M059J (cell line): ENCODE results near the gene CDK1. TPM values are rescaled to one million over a fixed set of nuclear protein-coding genes. Genes with fewer than 3 reads are reported as not detected.

Experiments
- DNase-seq: peaks from one replicate; pipeline ENCODE4 v3.0.0-alpha.2; 2012; ENCODE audit warnings: low read depth
- total RNA-seq: library from RNA; depleted of rRNA; stranded (reverse); fragments of >200 nt; shearing (Covaris generic); gene quantifications from 2 replicates; pipeline ENCODE4 v1.2.3, GENCODE V29; 2014; rRNA removed

The CDK1 gene
- 151 and 191 TPM in 2 replicates for total RNA-seq

DNA sequence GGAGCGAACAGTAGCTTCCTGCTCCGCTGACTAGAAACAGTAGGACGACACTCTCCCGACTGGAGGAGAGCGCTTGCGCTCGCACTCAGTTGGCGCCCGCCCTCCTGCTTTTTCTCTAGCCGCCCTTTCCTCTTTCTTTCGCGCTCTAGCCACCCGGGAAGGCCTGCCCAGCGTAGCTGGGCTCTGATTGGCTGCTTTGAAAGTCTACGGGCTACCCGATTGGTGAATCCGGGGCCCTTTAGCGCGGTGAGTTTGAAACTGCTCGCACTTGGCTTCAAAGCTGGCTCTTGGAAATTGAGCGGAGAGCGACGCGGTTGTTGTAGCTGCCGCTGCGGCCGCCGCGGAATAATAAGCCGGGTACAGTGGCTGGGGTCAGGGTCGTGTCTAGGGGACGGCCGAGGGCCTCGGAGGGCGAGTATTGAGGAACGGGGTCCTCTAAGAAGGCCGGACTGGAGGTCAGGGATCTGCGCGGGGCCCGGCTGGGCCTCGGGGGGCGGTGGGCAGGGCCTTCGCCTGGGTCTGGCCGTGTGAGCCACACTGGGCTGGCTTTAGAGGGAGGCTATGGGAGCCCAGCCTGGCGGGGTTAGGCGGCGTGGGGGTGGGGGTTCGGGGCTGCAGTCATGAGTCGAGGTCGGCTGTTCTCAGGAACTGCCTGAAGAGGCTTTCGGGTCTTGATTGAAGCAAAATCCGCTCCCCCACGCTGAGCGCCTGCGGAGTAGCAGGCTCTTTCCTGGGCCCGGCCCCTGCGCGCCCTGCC is at the start of gene CDK1:
TSS of gene CDK1 (plus strand) at position 265 of the 757 bp plus-strand sequence. CDS start 1,688 bp downstream, outside the sequence.
- DNase-seq = peak; percentile 98

DNA sequence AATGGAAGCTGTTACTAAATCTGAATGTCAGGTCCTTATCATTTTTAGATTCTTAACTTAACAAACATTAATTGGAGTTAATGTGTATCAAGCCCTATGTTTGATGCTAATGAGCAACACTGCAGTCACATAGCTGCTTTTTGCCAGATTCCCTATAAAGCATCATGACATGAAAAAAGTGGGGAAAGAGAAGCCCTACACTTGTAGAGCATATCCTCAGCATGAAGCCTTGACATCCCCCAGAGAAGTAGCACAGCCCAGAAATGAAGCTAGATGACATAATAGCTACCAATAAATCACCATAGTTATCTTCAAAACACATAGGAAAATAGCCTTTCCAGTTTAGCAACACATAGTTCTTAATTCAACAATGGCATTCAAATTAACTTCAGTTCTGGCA is 49.2 kb upstream of the CDK1 start:
- no peak for DNase-seq

DNA sequence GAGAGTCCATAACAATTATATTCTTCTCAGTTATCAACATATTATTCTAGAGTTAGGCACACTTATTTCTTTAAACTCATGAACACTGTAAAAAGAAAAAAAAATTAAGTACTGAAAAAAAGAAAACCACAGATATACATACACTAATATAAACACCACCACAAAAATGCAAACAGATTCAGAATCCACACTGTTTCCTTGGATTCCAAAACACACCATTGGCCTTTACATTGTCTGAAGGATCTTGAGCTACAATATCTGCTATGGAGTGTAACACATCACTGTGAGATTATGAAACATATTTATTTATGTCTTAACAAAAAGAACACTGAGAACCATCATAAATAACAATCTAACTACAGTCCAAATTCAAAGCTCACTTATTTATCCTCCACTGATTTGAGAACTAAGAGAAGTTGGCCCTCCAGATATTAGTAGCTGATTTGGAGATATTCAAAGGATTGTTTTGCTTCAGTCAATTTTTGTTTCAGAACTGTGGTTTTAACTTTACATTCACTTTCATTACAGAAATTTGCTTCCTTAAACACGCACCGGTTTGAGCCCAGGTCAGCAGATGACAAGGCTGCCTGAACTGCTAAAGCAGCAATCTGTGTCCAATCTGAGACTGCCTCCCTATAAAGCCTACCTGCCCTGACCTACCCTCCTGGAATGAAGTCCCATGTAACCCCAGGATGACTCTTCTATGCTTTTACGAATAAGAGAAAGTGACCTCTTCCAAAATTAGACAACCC is 47.0 kb upstream of the CDK1 start:
- no peak for DNase-seq

DNA sequence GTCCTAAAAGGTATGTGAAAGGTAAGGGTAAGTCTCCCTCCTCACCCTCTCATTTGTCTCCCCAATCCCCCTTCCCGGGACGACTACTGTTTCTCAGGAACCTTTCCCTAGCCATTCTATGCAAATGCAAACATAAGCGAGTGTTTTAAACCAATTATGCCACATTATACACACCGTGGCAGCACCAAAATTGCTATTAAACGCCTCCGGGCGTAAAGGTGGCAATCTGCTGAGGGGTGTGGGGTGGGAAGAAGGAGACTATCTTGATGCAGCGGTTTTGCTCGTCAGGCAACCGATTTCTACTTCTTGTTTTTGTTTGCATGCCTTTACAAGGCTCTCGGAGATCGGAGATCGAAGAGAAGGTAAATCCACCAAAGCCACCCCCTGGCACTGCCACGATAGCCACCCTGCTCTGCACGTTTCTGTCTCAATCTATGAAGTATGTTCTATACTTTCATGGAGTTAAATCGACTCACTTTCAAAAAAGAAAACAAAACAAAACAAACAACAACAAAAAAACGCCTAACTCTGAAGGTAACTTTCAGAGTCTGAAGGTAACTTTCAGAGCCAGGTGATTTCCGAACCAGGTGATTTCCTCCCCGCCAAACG is 46.0 kb upstream of the CDK1 start:
- DNase-seq = no peak

DNA sequence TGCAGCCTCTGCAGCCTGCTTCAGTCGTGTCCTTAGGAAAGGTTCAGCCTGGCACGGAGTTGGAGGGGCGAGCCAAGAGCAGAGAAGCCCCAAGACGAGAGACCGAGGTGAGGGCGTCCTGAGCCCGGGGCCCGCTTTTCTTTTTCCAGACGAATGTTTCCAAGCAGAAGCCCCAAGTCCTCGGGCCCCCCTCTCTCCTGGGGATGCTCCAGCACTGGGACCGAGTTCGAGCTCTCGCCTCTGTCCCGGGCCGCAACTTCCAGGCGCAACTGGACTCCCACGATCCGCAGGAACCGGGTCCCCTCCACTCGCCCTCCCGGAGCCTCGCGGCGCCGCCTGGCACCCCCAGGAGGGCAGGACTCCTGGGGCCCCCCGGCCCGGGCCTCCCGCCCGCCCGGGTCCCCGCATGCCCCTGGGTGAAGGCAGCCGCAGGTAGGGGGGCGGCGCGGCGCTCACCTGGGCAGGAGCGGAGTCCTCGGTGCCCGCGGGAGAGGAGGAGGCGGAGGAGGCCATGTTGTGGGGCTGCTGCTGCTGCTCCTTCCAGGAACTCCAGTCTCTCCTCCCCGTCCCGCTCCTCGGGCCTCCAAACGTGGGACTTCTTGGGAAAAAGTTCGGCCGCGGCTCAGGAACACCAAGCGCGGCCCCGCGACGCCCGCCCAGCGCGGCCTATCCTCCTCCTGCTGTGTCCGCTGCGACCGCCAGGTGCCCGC is 45.3 kb upstream of the CDK1 start:
- DNase-seq = peak; percentile 18

DNA sequence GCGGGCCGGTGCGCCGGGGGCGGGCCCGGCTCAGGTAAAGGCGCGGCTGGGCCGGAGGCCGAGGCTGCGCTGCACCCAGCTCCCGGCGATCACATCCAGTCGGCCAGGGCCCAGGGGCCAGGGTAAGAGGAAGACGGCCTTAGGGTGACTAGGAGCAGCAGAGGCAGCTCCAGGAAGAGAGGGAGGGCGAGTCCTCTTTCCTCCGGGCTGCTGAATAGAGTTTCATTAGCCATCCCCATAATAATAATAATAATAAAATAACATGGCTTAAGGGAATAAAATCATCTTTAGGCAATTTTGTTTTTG is 44.8 kb upstream of the CDK1 start:
- DNase-seq = no peak

DNA sequence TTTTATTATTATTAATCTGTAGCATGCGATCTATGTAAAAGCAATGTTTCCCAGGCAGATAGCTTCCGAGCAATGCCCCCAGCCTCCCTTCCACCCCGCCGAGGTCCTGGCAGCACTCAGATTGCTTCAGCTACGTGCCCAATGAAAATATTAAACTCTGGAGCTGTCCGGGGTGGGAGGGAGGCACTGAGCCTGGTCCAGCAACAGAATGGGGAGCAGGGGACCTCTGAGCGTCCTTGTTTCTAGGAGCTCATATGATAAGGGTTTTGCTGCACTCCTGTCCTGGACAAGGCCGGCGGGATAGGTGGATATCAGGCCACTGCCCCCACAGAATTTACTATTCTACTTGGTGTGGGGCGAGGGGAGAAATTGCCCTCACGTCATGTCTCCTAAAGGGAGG is 44.5 kb upstream of the CDK1 start:
- no peak for DNase-seq

DNA sequence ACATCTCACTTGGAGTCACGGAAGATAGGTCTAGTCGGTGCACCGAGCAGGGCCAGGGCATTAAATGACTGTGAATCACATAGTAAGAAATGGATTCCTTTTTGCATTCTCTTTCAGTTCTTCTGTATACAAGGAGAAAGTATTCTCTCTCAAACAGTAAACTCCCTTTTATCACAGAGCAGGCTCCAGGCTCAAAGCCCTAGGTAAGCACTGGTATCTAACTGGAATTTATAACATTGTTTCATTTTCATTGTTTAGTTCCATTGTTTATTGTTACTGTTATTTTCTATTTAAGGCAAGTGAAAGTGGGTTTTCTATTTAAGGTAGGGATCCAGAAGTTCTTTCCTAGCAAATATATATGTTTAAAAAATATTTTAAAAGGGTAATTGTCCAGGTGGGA is 44.1 kb upstream of the CDK1 start:
- no peak for DNase-seq

DNA sequence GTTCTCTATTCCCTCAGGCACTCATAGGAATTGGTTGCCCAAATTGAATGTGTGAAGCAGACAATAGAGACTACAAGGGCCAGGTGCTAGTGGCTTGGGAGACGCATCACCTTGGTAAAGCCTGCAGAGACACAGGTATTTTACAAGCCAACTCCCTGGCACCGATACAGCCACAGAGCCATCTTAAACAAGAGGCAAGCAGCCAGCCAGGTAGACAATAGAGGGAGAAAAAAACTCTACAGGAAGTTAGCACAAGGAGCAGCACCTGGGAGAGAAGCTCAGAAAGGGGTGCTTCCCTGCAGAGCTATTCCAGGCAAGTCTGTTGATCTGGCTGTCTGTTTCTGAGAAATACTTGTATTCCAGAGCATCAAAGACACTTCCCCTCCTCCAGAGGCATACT is 43.0 kb upstream of the CDK1 start:
- no peak for DNase-seq

DNA sequence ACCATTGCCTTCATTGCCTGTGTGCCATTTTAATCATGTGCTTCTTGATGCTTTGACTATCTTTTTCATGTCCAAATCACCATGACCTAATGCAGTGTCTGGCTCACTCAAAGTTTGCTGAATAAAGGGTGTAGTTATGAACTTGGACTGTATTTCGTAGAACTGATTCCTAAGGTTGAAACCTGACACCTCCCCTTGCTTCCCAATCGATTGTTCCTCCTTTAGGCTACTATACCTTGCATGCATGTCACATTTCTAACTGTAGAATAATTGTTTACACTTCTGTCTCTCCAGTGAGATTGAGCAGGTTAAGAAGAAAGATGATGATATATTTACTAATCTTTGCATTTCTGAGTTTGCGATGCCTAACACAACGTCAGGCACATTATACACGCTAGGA is 41.0 kb upstream of the CDK1 start:
- DNase-seq = no peak

DNA sequence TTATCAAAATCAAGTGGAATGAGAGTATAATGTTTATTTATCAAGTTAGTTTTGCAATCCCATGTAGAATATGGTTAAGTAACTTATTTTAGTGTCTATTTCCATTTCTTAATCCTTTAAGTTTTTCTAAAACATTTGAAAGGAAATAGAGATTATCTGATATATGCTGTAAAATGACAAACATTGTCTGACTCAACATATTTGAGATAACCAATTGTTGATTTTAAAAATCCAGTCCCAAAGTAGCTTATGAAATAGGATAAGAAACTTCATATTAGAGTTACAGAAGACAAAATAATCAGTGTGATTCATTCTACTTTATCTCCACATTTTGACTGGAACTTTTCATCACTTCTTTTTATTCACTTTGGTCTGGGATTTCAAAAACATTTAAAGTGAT is 38.7 kb upstream of the CDK1 start:
- no peak for DNase-seq

DNA sequence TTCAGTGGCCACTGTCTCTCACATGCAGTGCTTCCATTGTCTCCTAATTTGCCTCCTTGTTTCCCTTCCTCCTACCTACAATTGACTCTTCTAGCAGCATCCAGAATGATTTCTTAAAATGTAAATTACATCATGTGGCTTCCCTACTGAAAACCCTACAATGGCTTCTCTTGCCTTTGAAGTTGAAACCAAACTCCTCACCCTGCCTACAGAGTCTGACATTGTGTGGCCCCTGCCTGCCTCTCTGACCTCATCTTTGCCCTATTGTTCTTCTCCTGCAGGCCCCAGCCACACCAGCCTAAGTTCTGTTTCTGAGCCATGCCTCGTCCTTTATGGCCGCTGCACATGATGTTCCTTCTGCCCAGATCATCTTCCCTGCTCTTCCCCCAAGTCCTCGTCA is 35.8 kb upstream of the CDK1 start:
- no peak for DNase-seq

DNA sequence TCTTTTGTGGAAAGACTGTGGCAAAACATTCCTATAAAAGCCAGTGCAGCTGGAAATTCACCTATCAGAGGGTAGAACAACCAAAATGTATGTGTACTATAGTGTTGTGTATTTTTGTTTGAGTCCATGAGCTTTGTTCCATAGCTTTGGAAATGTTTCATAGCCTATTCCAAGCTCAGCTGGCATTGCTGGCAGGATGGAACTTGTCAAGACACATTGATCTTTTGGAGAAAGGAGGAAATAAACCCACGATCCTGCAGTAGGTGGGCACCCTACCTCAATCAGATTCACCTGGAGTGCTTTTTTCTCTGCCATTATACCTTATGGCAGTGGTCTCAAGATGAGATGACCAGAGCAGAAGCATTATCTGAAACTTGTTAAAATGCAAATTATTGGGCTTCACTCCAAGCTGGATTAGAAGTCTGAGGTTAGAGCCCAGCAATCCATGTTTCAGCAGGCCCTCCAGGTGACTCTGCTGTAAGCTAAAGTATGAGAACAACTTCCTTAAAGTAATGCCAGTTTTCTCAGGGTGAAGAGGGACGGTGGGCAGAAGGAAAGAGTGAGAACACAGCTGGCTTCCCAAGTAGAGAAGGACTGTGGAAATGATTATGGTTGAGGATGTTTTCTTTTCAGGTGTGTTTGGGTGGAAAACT is 30.3 kb upstream of the CDK1 start:
- DNase-seq = no peak

DNA sequence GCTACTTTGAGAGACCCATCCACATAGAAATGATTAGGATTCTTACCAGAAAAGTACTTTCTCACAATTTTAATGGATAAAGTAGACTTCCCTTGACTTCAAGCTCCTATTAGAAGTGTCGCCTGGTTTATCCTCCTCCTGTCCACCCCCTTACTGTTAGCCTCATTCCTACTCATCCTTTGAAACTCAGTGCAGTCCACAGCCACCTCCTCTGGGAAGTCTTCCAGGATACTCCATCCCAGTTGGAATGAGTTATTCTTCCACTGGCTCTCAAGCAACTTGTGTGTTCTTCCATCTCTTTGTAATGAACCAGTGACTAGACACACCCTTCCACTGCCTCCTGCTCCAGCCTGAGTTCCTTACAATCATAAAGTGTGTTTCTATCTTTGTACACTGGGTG is 25.1 kb upstream of the CDK1 start:
- no peak for DNase-seq

DNA sequence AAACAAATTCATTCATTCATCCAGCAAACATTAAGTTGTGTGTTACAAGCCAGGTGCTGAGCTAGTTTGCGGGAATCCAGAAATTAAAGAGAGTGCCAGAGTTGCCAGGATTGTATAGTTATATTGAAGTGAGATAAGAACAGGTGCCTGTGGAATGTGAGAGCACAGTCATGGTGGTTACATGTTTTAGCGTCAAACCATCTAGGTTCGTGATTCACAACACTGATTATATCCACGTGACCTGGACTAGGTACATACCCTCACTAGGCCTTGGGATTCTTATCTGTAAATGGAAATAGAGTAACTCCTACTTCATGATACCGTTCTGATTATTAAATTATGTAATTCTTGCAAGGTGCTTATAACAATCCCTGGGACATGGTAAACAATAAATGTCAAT is 24.5 kb upstream of the CDK1 start:
- no peak for DNase-seq

DNA sequence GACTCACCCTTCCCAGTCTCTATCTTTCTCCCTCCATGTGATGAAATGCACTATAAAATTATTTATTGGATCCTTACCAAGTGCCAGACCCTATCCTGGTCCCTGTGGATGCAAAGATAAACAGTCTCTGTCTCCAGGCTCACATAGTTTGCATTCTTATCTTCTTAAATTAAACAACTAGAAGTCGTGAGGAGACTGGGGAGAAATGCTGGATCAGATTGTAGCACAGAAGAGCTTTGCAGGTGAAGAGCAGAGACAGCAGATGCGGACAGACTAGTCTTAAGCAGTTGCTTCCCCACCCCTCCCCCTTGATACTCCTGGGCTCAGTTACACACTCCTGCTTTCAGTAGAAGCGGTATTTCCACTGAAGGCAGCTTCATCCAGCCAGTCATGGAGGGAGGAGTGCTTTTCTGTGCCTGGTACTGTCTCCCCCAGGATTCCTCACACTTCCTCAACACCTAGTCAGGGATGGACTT is 20.8 kb upstream of the CDK1 start:
- peak; percentile 31 for DNase-seq

DNA sequence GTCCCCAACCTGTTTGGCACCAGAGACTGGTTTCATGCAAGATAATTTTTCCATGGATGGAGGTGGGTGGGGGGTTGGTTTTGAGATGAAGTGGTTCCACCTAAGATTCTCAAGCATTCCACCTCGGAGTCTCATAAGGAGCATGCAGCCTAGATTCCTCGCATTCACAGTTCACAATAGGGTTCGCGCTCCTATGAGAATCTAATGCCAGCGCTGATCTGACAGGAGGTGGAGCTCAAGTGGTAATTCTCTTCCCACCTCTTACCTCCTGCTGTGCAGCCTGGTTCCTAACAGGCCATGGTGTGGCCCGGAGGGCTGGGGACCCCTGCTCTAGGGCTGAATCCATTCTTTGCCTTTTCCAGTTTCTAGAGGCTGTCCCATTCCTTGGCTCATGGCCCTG is 19.1 kb upstream of the CDK1 start:
- DNase-seq = no peak

DNA sequence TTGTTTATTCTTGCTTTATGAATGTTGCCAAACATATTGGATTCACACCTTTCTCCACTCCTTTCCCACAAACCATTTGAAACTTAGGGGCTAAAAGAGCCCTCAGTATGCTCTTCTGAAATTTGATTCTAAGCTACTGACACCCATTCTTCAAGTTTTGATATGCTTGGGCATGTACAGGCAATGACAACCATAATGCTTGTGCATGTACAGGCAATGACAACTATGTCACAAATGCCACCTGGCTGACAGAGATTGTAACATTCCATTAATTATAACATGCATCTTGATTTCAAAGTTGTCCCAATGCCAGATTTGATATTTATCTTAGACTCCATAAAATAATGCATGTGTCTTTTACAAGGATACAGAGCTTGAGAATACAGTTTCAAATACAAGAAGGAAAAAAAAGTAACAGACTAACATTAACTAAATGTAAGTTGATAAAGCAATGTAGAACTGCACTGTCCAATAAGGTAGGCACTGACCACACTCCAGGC is 17.5 kb upstream of the CDK1 start:
- DNase-seq = no peak

DNA sequence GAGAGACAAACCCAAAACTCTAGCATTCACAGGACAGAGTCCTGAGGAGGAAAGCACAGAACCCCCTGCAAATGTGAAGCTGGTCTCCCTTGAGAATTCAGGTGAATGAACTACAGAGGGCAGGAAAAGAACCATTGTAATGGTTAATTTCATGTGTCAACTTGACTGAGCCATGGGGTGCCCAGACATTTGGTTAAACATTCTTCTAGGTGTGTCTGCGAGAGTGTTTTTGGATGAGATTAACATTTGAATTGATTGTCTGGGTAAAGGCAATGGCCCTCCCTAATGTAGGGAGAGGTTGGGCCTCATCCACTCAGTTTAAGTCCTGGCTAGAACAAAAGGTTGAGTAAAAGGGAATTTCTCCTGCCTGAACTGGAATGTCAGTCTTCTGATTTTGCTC is 15.7 kb upstream of the CDK1 start:
- DNase-seq = no peak

DNA sequence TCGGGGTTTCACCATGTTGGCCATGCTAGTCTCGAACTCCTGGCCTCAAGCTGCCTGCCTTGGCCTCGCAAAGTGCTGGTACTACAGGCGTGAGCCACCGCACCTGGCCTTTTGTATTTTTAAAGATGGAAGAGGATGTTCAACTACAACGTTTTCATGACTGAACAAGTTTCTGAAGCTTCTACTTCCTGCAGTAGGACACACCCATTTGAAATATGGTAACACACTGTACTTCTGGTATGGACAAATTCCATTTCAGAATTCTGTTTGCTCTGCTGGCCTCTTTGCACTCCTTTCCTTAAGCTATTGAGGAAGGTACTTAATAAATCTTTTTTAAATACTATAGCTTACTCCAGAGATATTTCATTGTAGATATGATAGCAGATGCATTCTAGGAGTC is 10.9 kb upstream of the CDK1 start:
- DNase-seq = no peak

DNA sequence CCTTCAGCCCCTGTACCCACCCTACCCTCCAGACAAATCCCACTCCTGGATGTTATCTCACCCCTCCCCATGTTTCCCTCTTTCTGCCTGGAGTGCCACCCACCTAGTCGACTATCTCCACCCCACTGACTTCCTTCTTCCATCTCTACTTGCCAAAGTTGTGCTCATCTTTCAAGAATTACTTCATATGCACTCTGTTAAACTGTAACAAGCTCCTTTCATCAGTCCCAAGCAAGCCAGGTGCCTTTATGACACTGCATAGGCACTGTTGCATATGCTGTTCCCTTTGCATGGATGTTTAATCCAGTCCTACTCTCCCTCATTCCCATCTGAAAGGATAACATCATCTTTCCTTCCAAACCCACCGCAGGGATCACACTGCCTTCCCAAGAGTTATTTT is 8.9 kb upstream of the CDK1 start:
- no peak for DNase-seq
